Upper lobe of right lung (tissue), 1 donor: ENCODE results near the gene ATP6V0C. TPM values are rescaled to one million over a fixed set of nuclear protein-coding genes. Genes with fewer than 3 reads are reported as not detected.
A peak's percentile ranks its signal among the peaks of the same experiment; 100 is the strongest.

ENCODE experiments used
- ATAC-seq: fragments of 200-7000 bp; cut with Tn5 transposase; one replicate; pipeline ENCODE4 v1.9.1; 2020; ENCODE audit warnings: mild to moderate bottlenecking, moderate library complexity
- DNase-seq: peaks from one replicate; pipeline ENCODE4 v3.0.0-alpha.2; 2020
- H3K27ac ChIP-seq: fragments of 200-600 bp; one replicate; pipeline ENCODE4 v1.8.0; 2022
- H3K27me3 ChIP-seq: fragments of 200-600 bp; one replicate; pipeline ENCODE4 v1.8.0; 2022; ENCODE audit warnings: mild to moderate bottlenecking
- H3K36me3 ChIP-seq: fragments of 200-600 bp; one replicate; pipeline ENCODE4 v1.8.0; 2022
- H3K4me1 ChIP-seq: fragments of 200-600 bp; one replicate; pipeline ENCODE4 v1.8.0; 2022
- H3K4me3 ChIP-seq: fragments of 200-600 bp; one replicate; pipeline ENCODE4 v1.8.0; 2022; ENCODE audit warnings: mild to moderate bottlenecking
- H3K9me3 ChIP-seq: fragments of 200-600 bp; one replicate; pipeline ENCODE4 v1.8.0; 2022
- CTCF ChIP-seq: fragments of 200-600 bp; IDR thresholded peaks from one replicate; pipeline ENCODE4 v1.8.0; 2022; ENCODE audit warnings: antibody characterized with exemption
- intact Hi-C: fragments of 100-400 bp; cut with DNase I; formaldehyde crosslinking; loops from one replicate; pipeline ENCODE4 v1.11.0; 2022
- total RNA-seq: library from RNA; stranded (reverse); fragmentation: NEBNext Ultra II Directional; extraction: Animal tissue kit (Norgen Biotek cat#: 25700); gene quantifications from one replicate; pipeline ENCODE4 v1.2.1, GENCODE V29; 2021
- donor health status: DM: no; HTN: yes; CAD: no; lungs with severe emphysema.

ATP6V0C gene
- total RNA-seq, 1 donor from 2014 or later, result 298 TPM

GRCh38 chr16:2523801-2524231 is 10.1 kb downstream of the ATP6V0C start:
- Histone ChIP-seq H3K36me3 (peaks cover 69% of the 10 kb centered on the region), H3K27ac (no peak overlapping the region), H3K27me3 (no peaks in the 10 kb centered on the region), H3K9me3 (no peaks in the 10 kb centered on the region), H3K4me3 (no peak overlapping the region), H3K4me1 (peaks cover 19% of the 10 kb centered on the region)
- DNase-seq (no peak), ATAC-seq (no peak)
- intact Hi-C loops, result no loop called here
- no peak for TF ChIP-seq CTCF

- TF ChIP-seq CTCF, result no peak
- intact Hi-C loops, result no loop called here
- no peaks in the 10 kb centered on the region for H3K9me3 ChIP-seq
- no peaks in the 10 kb centered on the region for H3K27me3 ChIP-seq
- H3K4me3 ChIP-seq, result no peak overlapping the region
- DNase-seq, result no peak
- no peak overlapping the region for H3K27ac ChIP-seq
- peaks cover 70% of the 10 kb centered on the region for H3K36me3 ChIP-seq
- no peak for ATAC-seq
- peaks cover 13% of the 10 kb centered on the region for H3K4me1 ChIP-seq
These were observed 10.7 kb downstream of the ATP6V0C start for GRCh38 chr16:2524339-2524938.

GRCh38 chr16:2526135-2526534 is 12.4 kb downstream of the ATP6V0C start:
- intact Hi-C loops, result no loop called here
- Histone ChIP-seq H3K36me3 (peaks cover 73% of the 10 kb centered on the region), H3K4me1 (peaks cover 6% of the 10 kb centered on the region), H3K27ac (no peak overlapping the region), H3K9me3 (no peaks in the 10 kb centered on the region), H3K4me3 (no peak overlapping the region), H3K27me3 (no peaks in the 10 kb centered on the region)
- no peak for TF ChIP-seq CTCF
- ATAC-seq (peak; percentile 74), DNase-seq (peak; percentile 74)

- intact Hi-C loops, result no loop called here
- no peak for TF ChIP-seq CTCF
- Histone ChIP-seq H3K4me1 (peaks cover 4% of the 10 kb centered on the region), H3K27ac (no peak overlapping the region), H3K27me3 (no peaks in the 10 kb centered on the region), H3K36me3 (peaks cover 72% of the 10 kb centered on the region), H3K4me3 (no peak overlapping the region), H3K9me3 (no peaks in the 10 kb centered on the region)
- DNase-seq (no peak), ATAC-seq (no peak)
These were observed 13.5 kb downstream of the ATP6V0C start for GRCh38 chr16:2527071-2527783.

GRCh38 chr16:2527784-2528100 is 14.0 kb downstream of the ATP6V0C start:
- no peak overlapping the region for H3K4me3 ChIP-seq
- H3K4me1 ChIP-seq, result peaks cover 4% of the 10 kb centered on the region
- no peaks in the 10 kb centered on the region for H3K27me3 ChIP-seq
- no peak for ATAC-seq
- no peak for TF ChIP-seq CTCF
- peak; percentile 65 for DNase-seq
- no peak overlapping the region for H3K27ac ChIP-seq
- intact Hi-C loops, result no loop called here
- H3K9me3 ChIP-seq, result no peaks in the 10 kb centered on the region
- peaks cover 67% of the 10 kb centered on the region for H3K36me3 ChIP-seq
